Measurements from ENCODE around the gene SZRD1. TPM values are rescaled to one million over a fixed set of nuclear protein-coding genes. Genes with fewer than 3 reads are reported as not detected.
A peak's percentile ranks its signal among the peaks of the same experiment; 100 is the strongest.

SZRD1 gene
- total RNA-seq, 2 donors from 2014 or later: 79.4 to 85.4 TPM

DNA sequence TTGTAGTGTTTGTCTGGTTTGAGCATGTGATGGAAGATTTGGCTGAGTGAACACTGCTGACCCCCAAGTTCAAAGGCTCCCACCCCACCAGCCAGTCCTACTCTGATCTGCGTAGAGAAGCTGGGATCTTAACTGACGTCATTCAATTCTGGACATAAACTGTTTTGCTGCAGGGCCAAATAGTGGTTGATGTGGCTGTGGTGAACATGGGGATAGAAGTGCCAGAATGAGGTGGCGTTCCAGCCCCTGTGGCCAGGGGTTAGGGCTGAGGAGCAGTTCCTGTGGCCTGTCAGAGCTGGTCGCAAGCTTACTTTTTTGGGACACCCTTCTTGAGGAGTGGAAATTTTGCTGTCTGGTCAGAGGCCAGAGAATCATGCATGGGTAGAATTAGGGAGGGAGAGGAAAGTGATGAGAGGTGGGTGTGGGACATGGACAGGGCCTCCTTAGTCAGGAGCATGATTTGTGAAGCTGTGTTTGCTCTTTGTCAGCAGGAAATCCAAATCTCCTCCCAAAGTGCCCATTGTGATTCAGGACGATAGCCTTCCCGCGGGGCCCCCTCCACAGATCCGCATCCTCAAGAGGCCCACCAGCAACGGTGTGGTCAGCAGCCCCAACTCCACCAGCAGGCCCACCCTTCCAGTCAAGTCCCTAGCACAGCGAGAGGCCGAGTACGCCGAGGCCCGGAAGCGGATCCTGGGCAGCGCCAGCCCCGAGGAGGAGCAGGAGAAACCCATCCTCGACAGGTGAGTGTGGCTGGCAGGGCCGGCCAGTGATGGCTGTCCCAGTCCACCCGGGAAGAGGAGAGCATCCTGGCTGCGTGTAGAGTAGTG lies 25.9 kb downstream of the SZRD1 start:
- no peak for TF ChIP-seq CTCF (IDR thresholded peaks at IDR 0.05)
- Histone ChIP-seq H3K27ac (peak overlapping the region; percentile 48 to 60), H3K4me1 (ENCODE audit: control insufficient read depth in 1 of 2, low read depth in 2 of 2) (peaks cover 34 to 72% of the 10 kb centered on the region in 2 donors), H3K36me3 (peaks cover 9% of the 10 kb centered on the region), H3K9me3 (no peaks in the 10 kb centered on the region), H3K27me3 (replicated peaks; ENCODE audit: insufficient read depth) (no peaks in the 10 kb centered on the region), H3K4me3 (no peak overlapping the region)
- DNase-seq (ENCODE audit: low spot score): no peak
- peak; percentile 20 for ATAC-seq (ENCODE audit: insufficient number of reproducible peaks, low FRiP score, low read depth)

DNA sequence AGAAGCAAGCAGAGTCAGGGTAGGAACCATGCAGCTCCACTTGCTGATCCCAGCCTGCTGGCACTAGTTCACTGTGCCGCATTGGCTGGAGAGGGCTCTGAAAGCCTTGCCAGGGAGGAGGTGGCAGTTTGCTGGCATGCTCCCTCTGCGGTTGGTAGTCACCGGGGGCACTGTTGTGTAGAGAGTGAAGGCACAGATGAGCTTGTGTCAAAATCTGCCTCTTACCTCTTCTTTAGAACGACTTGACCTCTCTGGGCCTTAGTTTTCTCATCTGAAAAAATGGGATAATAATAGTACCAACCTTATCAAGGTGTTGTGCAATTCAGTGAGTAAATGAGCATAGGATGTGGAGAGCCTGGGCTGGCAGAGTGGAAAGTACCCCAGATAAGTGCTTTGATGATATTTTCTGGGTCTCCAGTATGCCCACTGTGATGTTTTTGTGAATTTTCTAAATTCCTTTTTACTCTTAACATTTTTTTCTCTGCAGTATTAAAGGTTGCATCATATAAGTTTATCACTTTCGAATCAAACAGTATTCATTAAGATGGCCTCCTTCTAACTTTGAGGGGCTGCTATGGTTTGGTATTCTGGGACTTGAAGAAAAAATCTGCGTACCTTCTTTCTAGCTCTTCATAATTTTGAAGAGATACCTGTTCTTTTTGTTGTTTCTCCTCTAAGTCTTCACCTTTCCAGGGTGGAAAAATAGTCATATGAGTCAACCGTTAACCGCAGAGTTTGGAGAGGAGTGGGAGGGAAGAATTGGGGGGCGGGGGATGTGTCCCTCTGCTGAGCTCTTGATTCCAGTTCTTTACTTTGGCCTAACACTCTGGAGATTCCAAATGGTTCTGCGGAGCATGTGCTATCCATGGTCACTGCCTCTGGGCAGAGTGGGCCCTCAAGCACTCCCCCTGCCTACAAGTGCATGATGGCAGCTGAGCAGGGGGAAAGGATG lies 26.8 kb downstream of the SZRD1 start:
- DNase-seq (ENCODE audit: low spot score) (no peak), ATAC-seq (ENCODE audit: insufficient number of reproducible peaks, low FRiP score, low read depth) (no peak)
- H3K4me3 ChIP-seq: no peak overlapping the region
- no peaks in the 10 kb centered on the region for H3K27me3 ChIP-seq (replicated peaks; ENCODE audit: insufficient read depth)
- peak overlapping the region in 1 of 2 donors; percentile 48 for H3K27ac ChIP-seq
- H3K4me1 ChIP-seq (ENCODE audit: control insufficient read depth in 1 of 2, low read depth in 2 of 2): peaks cover 31 to 63% of the 10 kb centered on the region in 2 donors
- TF ChIP-seq CTCF (IDR thresholded peaks at IDR 0.05): no peak
- H3K9me3 ChIP-seq: no peaks in the 10 kb centered on the region
- peaks cover 9% of the 10 kb centered on the region for H3K36me3 ChIP-seq

- ATAC-seq (ENCODE audit: insufficient number of reproducible peaks, low FRiP score, low read depth): no peak
- H3K27ac ChIP-seq: no peak overlapping the region
- H3K4me1 ChIP-seq (ENCODE audit: control insufficient read depth in 1 of 2, low read depth in 2 of 2): peaks cover 31 to 56% of the 10 kb centered on the region in 2 donors
- no peak for TF ChIP-seq CTCF (IDR thresholded peaks at IDR 0.05)
- H3K9me3 ChIP-seq: no peaks in the 10 kb centered on the region
- H3K4me3 ChIP-seq: no peak overlapping the region
- peaks cover 13% of the 10 kb centered on the region for H3K36me3 ChIP-seq
- no peak for DNase-seq (ENCODE audit: low spot score)
- no peaks in the 10 kb centered on the region for H3K27me3 ChIP-seq (replicated peaks; ENCODE audit: insufficient read depth)
These were observed 27.9 kb downstream of the SZRD1 start for GRCh38 chr1:16394977-16395376.

DNA sequence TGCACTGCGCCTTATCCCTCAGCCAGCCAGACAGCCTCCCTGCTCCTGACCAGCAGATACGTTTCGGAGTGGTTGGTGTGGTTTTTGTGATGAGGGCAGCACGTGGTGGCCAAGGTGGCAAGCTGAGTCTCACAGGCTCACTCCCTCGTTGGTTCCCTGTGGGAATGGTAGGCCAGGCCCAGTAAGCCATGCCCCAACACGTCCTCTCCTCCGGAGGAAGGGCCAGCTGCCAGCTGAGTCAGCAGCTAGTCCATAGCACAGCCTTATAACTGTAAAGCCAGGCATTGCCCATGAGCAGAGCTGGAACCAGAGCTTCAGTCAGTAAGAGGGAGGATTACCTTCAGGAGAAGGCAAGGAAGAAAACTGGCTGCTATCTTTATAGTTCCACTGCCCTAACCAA lies 29.5 kb downstream of the SZRD1 start:
- Histone ChIP-seq H3K9me3 (no peaks in the 10 kb centered on the region), H3K4me3 (no peak overlapping the region), H3K27me3 (replicated peaks; ENCODE audit: insufficient read depth) (no peaks in the 10 kb centered on the region), H3K27ac (no peak overlapping the region), H3K4me1 (ENCODE audit: control insufficient read depth in 1 of 2, low read depth in 2 of 2) (peaks cover 24 to 41% of the 10 kb centered on the region in 2 donors), H3K36me3 (peaks cover 13% of the 10 kb centered on the region)
- TF ChIP-seq CTCF (IDR thresholded peaks at IDR 0.05): no peak
- DNase-seq (ENCODE audit: low spot score) (no peak), ATAC-seq (ENCODE audit: insufficient number of reproducible peaks, low FRiP score, low read depth) (no peak)

DNA sequence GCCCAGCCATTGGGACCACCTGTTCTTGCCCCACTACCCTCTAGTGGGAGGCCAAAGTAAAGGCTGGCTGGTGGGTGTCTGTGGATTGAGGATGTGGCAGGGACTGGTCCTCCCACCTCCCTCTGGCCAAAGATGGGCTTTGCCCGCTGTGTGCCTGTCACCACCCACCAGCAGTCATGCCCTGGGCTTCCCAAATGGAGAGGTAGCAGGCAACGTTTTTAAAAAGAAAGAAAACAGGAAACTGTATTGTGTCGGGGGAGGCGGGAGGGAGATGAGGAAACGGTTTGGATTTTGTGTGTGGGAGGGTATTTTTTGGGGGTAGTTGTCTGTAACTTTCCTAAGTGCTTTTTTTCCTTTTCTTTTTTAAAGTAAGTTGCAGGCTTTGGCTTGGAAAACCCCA lies 30.1 kb downstream of the SZRD1 start:
- H3K4me1 ChIP-seq (ENCODE audit: control insufficient read depth in 1 of 2, low read depth in 2 of 2): peaks cover 19 to 36% of the 10 kb centered on the region in 2 donors
- no peak overlapping the region for H3K4me3 ChIP-seq
- peaks cover 13% of the 10 kb centered on the region for H3K36me3 ChIP-seq
- no peak overlapping the region for H3K27ac ChIP-seq
- no peak for TF ChIP-seq CTCF (IDR thresholded peaks at IDR 0.05)
- DNase-seq (ENCODE audit: low spot score) (no peak), ATAC-seq (ENCODE audit: insufficient number of reproducible peaks, low FRiP score, low read depth) (no peak)
- H3K9me3 ChIP-seq: no peaks in the 10 kb centered on the region
- H3K27me3 ChIP-seq (replicated peaks; ENCODE audit: insufficient read depth): no peaks in the 10 kb centered on the region

All from thoracic aorta (tissue), 2 donors.